ENCODE measurements around the gene NR6A1.

DNA sequence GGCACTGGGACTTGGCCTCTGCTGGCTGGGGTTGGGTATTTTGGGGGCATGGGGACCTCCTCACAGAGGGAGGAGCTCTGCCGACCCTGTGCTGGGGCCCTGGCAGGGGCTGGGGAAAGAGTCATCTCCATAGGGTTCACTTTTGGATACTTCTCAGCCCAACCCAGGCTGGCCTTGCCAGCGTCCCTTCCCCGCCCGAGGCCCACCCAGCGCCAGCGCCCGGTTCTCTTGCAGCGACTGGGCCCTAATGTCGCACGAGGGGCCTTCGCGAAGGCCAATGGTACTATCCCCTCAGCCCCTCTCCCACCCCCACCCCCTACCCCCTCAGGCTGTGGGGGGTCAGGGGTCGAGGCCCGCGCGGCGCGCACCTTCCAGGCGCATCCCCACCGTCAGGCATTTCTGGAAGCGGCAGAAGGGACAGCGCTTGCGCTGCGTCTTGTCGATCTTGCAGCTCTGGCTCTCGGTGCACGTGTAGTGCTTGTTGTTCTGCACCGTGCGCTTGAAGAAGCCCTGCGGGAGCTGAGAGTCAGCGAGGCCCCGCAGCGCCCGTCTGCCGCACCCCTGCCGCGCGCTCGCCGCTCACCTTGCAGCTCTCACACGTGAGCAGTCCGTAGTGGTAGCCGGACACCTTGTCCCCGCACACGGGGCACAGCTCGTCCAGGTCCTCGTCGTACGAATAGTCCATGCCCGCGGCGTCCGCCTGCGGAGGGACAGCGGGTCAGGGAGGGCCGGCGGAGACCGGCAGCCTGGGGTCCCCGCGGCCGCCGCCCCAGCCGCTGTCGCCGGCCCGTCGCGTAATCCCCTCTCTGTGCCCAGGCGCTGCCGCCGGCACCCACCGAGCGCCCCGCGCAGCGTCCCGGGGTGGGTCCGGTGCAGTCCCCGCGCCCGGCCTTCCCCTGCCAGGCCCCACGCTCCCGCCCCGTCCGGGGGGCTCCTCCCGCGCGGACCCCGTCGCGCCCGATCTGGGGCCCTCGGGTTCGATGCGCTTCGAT is 268.1 kb downstream of the NR6A1 start:
- TF ChIP-seq, protein P1, sequence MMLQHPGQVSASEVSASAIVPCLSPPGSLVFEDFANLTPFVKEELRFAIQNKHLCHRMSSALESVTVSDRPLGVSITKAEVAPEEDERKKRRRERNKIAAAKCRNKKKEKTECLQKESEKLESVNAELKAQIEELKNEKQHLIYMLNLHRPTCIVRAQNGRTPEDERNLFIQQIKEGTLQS (IDR thresholded peaks at IDR 0.05; ENCODE audit: insufficient read depth, low read depth, low read length): no peak
- TF ChIP-seq YY1 (IDR thresholded peaks at IDR 0.05; ENCODE audit: low read depth, low read length) (no peak), CTCF (IDR thresholded peaks at IDR 0.05; ENCODE audit: control extremely low read depth in 1 of 3, insufficient read depth in 1 of 3, low read depth in 1 of 3, low read length in 3 of 3) (no peak)

Measured in H1 (cell line).